ENCODE measurements around the gene SIN3B. TPM values are rescaled to one million over a fixed set of nuclear protein-coding genes. Genes with fewer than 3 reads are reported as not detected.
"Not testable (repeated sequence)": the region's sequence is repeated elsewhere in the genome, so short reads cannot be mapped to it uniquely, and the experiment has no call there.

Gene SIN3B
- total RNA-seq, 1 donor from 2014 or later = 18.4 TPM

DNA sequence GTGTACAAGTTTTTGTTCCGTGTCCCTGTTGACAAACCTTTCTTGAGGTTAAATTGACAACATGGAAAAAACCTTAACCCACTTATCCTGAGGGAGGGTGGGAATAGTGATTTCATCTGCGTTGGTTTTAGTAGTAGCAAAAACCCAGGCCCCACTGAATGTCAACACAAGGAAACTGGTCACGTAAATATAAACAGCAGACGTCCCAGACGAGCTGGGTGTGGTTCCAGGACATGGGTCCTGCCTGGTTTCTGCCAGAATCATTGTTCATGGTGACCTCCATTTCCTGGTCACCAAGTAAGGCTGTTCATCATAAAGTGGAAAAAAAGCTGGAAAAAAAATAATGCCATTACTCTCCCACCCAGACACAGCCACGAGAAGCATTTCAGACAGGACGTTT, 42.7 kb downstream of the SIN3B start:
- TF ChIP-seq CTCF (IDR thresholded peaks at IDR 0.05; ENCODE audit: insufficient read depth, low read length, severe bottlenecking) = no peak
- DNase-seq (ENCODE audit: low read depth) = no peak
- peak; percentile 23 for FAIRE-seq
- H3K36me3 ChIP-seq (ENCODE audit: control insufficient read depth, insufficient read depth, low read length) = peaks cover 48% of the 10 kb centered on the region
- H3K4me3 ChIP-seq (ENCODE audit: low read depth, low read length) = no peak overlapping the region
- no peaks in the 10 kb centered on the region for H3K27me3 ChIP-seq (ENCODE audit: control insufficient read depth, insufficient read depth, low read length)

DNA sequence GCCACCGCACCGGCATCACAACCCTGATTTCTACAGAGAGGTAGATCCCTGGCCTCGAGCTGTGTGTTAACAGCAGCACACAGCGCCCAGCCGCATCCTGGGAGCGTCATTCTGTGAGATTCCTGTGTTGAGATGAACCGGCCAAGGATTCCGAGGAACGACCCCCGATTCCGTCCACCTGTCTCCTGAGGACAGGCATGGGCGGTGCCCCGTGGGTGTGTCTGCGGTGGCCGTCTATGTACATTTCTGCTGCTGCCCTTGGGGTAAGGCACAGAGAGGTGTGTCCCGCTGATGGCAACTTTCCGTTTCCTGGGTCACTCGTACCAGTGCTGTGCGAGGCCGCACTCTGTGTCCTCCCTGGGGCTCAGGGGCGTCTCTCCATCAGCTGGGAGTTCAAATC, 43.5 kb downstream of the SIN3B start:
- Histone ChIP-seq H3K27me3 (ENCODE audit: control insufficient read depth, insufficient read depth, low read length) (no peaks in the 10 kb centered on the region), H3K4me3 (ENCODE audit: low read depth, low read length) (no peak overlapping the region), H3K36me3 (ENCODE audit: control insufficient read depth, insufficient read depth, low read length) (peaks cover 48% of the 10 kb centered on the region)
- FAIRE-seq (no peak), DNase-seq (ENCODE audit: low read depth) (no peak)
- TF ChIP-seq CTCF (IDR thresholded peaks at IDR 0.05; ENCODE audit: insufficient read depth, low read length, severe bottlenecking) = no peak

- DNase-seq (ENCODE audit: low read depth) (no peak), FAIRE-seq (no peak)
- H3K27me3 ChIP-seq (ENCODE audit: control insufficient read depth, insufficient read depth, low read length) = no peaks in the 10 kb centered on the region
- H3K4me3 ChIP-seq (ENCODE audit: low read depth, low read length) = no peak overlapping the region
- H3K36me3 ChIP-seq (ENCODE audit: control insufficient read depth, insufficient read depth, low read length) = peaks cover 47% of the 10 kb centered on the region
- no peak for TF ChIP-seq CTCF (IDR thresholded peaks at IDR 0.05; ENCODE audit: insufficient read depth, low read length, severe bottlenecking)
These were observed 44.4 kb downstream of the SIN3B start for GRCh38 chr19:16873594-16873993.

DNA sequence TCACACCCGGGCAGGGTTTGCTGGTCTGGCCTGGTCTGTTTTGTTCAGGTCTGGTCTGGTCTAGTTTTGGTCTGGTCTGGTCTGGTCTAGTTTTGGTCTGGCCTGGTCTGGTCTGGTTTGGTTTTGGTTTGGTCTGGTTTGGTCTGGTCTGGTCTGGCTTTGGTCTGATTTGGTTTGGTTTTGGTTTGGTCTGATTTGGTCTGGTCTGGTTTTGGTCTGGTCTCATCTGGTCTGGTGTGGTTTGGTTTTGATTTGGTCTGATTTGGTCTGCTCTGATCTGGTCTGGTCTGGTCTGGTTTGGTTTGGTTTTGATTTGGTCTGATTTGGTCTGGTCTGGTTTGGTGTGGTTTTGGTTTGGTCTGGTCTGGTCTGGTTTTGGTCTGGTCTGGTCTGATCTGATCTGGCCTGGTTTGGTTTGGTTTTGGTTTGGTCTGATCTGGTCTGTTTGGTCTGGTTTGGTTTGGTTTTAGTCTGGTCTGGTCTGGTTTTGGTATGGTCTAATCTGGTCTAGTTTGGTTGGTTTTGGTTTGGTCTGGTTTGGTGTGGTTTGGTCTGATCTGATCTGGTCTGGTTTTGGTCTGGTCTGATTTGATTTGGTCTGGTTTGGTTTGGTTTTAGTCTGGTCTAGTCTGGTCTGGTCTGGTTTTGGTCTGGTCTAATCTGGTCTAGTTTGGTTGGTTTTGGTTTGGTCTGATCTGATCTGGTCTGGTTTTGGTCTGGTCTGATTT, 45.2 kb downstream of the SIN3B start:
- FAIRE-seq (peak; percentile 98), DNase-seq (ENCODE audit: low read depth) (no peak)
- Histone ChIP-seq H3K4me3 (ENCODE audit: low read depth, low read length) (no peak overlapping the region), H3K36me3 (ENCODE audit: control insufficient read depth, insufficient read depth, low read length) (peaks cover 49% of the 10 kb centered on the region), H3K27me3 (ENCODE audit: control insufficient read depth, insufficient read depth, low read length) (no peaks in the 10 kb centered on the region)
- no peak for TF ChIP-seq CTCF (IDR thresholded peaks at IDR 0.05; ENCODE audit: insufficient read depth, low read length, severe bottlenecking)

DNA sequence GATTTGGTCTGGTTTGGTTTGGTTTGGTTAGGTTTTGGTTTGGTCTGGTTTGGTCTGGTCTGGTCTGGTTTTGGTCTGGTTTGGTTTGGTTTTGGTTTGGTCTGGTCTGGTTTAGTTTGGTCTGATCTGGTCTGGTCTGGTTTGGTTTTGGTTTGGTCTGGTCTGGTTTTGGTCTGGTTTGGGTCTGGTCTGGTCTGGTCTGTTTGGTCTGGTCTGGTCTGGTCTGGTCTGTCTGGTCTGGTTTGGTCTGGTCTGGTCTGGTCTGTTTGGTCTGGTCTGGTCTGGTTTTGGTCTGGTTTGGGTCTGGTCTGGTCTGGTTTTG, 45.7 kb downstream of the SIN3B start:
- not testable (repeated sequence) for H3K4me3 ChIP-seq (ENCODE audit: low read depth, low read length); FAIRE-seq; DNase-seq (ENCODE audit: low read depth); H3K27me3 ChIP-seq (ENCODE audit: control insufficient read depth, insufficient read depth, low read length)
- H3K36me3 ChIP-seq (ENCODE audit: control insufficient read depth, insufficient read depth, low read length) = peaks cover 48% of the 10 kb centered on the region

- Histone ChIP-seq H3K4me3 (ENCODE audit: low read depth, low read length) (no peak overlapping the region), H3K27me3 (ENCODE audit: control insufficient read depth, insufficient read depth, low read length) (no peaks in the 10 kb centered on the region), H3K36me3 (ENCODE audit: control insufficient read depth, insufficient read depth, low read length) (peaks cover 46% of the 10 kb centered on the region)
- no peak for DNase-seq (ENCODE audit: low read depth)
- FAIRE-seq = peak; percentile 96
- TF ChIP-seq CTCF (IDR thresholded peaks at IDR 0.05; ENCODE audit: insufficient read depth, low read length, severe bottlenecking) = no peak
These were observed 46.7 kb downstream of the SIN3B start for GRCh38 chr19:16875584-16876555.

Measured in bronchial epithelial cell (primary cell).